Measurements from ENCODE around the gene FUT7.

Gene FUT7

GRCh38 chr9:137031904-137032640, at the start of gene FUT7:
TSS of gene FUT7 (minus strand) at chr9:137032088. CDS start at chr9:137031991, 97 bp downstream.
- DNase-seq: peak; percentile 45

GRCh38 chr9:137080260-137081122, 48.6 kb upstream of the FUT7 start:
- DNase-seq: no peak

DNA sequence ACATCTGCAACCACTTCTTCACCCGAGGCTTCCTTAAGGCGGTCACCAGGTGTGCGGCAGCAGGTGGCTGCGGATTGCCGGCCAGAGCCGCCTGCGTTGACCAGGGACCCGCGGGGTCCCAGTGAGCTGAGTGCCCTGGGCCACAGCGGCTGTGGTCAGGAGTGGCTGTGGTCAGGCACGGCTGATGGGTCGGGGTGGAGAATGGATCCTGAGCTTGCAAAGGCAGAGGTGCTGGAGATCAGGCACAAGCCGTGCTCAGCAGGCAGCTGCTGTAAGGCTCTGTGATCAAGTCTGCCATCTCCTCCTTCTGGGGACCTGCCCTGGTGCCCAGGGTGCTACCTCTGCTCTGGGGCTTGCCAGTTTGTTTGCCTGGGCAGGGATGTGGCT, 47.5 kb upstream of the FUT7 start:
- no peak for DNase-seq

- no peak for DNase-seq
Observed at GRCh38 chr9:137078701-137079400, 47.0 kb upstream of the FUT7 start.

- DNase-seq: peak; percentile 60
Observed at GRCh38 chr9:137077758-137078693, 46.1 kb upstream of the FUT7 start.

DNA sequence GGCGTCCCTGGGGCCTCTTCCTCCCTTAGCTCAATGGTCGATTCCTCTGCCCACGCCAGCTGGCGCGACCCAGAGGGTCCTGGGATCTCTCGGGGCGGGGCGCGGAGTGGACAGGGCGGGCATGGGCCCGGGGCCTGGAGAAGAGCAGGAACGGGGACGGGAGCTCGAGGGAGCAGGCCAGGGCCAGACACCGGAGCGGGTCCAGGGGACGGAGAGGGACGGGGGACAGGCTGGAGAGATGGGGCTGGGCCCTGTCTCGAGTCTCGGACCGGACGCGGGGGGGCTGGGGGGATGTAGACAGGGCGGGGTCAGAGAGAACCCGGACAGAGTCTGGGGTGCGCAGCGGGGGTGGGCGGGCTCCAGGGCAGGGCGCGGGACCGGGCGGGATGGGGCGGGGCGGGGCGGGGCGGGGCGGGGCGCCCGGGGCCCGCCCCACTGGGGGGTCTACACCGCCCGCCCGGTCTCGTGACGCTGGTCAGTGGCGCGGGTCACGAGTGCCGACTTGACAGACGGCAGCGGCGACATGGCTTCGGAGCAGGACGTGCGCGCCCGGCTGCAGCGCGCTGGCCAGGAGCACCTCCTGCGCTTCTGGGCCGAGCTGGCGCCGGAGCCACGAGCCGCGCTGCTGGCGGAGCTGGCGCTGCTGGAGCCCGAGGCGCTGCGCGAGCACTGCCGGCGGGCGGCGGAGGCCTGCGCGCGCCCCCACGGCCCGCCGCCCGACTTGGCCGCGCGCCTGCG, 45.3 kb upstream of the FUT7 start, which contains the start of gene UAP1L1:
TSS of gene UAP1L1 (plus strand) at position 508 of the 738 bp plus-strand sequence. CDS start at position 524, 16 bp downstream.
- peak; percentile 68 for DNase-seq

- DNase-seq: no peak
Observed at GRCh38 chr9:137076636-137077009, 44.7 kb upstream of the FUT7 start.

- DNase-seq: no peak
Observed at GRCh38 chr9:137075275-137075775, 43.4 kb upstream of the FUT7 start.

- no peak for DNase-seq
Observed at GRCh38 chr9:137074657-137075274, 42.9 kb upstream of the FUT7 start.

GRCh38 chr9:137073992-137074399, 42.1 kb upstream of the FUT7 start:
- DNase-seq: no peak

DNA sequence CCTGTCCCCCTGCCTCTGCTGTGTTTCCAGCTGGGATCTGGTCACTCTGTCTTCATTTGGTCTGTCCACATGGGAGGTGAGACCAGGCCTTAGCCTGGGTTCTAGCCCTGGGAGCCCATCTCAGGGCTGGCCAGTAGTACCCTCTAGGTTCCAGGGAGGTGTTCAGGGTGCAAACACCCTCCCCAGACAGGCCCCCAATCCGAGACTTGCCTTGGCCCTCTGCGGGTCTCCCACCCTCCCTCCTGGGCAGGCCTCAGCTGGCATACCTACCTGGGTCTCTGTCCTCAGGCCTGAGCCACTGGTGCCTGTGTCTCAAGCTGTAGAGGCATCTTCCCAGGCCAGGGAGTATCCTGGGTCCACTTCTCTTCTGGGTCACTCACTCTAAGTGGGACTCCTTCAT, 39.4 kb upstream of the FUT7 start:
- DNase-seq: no peak

- no peak for DNase-seq
Observed at GRCh38 chr9:137070906-137071275, 39.0 kb upstream of the FUT7 start.

- DNase-seq: peak; percentile 90
Observed at GRCh38 chr9:137070201-137070905, 38.5 kb upstream of the FUT7 start, which contains the start of gene SAPCD2. TSS of gene SAPCD2 (minus strand) at chr9:137070557. CDS start at chr9:137070460, 97 bp downstream.

DNA sequence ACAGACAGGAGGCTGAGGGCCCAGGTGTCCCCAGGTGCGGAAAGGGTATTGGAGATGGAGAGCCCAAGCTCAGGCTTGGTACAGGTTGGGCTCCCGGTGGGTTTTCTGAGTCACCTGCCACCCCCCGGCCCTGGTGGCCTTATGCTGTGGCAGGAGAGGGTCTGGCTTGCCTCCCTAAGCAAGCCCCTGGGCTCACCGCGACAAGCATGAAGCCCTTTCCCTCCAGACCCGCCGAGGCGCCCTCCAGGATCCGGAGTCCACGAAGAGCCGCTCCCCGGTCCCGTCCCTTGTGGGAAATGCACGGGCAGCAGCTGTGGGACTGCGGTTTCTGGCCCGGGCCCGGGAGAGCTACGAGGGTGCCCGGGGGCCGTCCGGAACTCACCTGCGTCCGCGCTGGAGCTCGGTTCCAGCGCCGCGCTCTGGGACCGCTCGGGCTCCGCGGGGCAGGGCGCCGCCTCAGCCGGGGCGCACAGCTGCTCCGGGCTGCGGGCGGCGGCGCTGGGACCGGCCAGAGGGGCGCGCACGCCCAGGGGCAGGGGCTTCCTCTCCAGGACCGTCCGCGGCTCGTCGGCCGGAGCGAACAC, 37.7 kb upstream of the FUT7 start:
- no peak for DNase-seq

- no peak for DNase-seq
Observed at GRCh38 chr9:137068539-137069507, 36.9 kb upstream of the FUT7 start.

- peak; percentile 88 for DNase-seq
Observed at GRCh38 chr9:137067860-137068538, 36.1 kb upstream of the FUT7 start.

- no peak for DNase-seq
Observed at GRCh38 chr9:137066096-137066861, 34.4 kb upstream of the FUT7 start.
